ENCODE results near the gene RAB27A. TPM values are rescaled to one million over a fixed set of nuclear protein-coding genes. Genes with fewer than 3 reads are reported as not detected.

Gene RAB27A
- total RNA-seq, 1 experiment from 2014 or later: 4.7 TPM

DNA sequence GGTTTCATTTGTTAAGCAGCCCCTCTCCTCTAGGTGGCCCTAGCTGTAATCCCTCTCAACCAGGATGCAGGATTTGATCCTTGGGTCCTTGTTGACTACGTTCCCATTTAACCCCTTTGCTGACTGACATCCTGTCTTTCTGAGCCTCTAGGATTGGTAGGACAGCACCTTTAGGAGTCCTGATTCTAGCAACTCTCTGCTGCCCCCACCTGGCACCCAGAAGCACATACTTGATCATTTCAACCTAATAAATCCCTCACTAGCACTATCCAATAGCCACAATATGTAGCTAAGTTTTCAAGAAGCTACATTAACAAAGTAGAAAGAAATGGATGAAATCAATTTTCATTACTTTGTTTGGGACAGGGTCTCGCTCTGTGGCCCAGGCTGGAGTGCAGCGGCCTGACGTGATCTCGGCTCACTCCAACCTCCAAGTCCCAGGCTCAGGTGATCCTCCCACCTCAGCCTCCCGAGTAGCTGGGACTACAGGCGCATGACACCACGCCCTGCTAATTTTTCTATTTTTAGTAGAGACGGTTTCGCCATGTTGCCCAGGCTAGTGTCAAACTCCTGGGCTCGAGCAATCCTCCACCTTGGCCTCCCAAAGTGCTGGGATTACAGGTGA is 121.2 kb downstream of the RAB27A start:
- no peak overlapping the region for H3K27ac Mint-ChIP-seq
- ChIA-PET CTCF (interaction anchor here (0.5 to 1.9 kb wide), 37 partner anchors 9 to 1252 kb away, joined by 3 to 10 read pairs (median 4); partner anchors contain the start of genes CCPG1, PIERCE2, RSL24D1 and UNC13C), POLR2A (no interaction called here)
- ATAC-seq (peak; percentile 99), DNase-seq (ENCODE audit: low spot score) (peak; percentile 80)
- H3K27me3 Mint-ChIP-seq (ENCODE audit: low read depth): no peaks in the 10 kb centered on the region
- TF ChIP-seq ZNF423 (CRISPR knock-in tag; IDR thresholded peaks at IDR 0.05): peak; percentile 67
- TF ChIP-seq, protein P1, sequence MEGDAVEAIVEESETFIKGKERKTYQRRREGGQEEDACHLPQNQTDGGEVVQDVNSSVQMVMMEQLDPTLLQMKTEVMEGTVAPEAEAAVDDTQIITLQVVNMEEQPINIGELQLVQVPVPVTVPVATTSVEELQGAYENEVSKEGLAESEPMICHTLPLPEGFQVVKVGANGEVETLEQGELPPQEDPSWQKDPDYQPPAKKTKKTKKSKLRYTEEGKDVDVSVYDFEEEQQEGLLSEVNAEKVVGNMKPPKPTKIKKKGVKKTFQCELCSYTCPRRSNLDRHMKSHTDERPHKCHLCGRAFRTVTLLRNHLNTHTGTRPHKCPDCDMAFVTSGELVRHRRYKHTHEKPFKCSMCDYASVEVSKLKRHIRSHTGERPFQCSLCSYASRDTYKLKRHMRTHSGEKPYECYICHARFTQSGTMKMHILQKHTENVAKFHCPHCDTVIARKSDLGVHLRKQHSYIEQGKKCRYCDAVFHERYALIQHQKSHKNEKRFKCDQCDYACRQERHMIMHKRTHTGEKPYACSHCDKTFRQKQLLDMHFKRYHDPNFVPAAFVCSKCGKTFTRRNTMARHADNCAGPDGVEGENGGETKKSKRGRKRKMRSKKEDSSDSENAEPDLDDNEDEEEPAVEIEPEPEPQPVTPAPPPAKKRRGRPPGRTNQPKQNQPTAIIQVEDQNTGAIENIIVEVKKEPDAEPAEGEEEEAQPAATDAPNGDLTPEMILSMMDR (IDR thresholded peaks at IDR 0.05): peak; percentile 65
- peak; percentile 18; the same call in 1 of the 2 replicates for TF ChIP-seq FOXK1 (CRISPR knock-in tag; IDR thresholded peaks at IDR 0.05)
- TF ChIP-seq, protein P2, sequence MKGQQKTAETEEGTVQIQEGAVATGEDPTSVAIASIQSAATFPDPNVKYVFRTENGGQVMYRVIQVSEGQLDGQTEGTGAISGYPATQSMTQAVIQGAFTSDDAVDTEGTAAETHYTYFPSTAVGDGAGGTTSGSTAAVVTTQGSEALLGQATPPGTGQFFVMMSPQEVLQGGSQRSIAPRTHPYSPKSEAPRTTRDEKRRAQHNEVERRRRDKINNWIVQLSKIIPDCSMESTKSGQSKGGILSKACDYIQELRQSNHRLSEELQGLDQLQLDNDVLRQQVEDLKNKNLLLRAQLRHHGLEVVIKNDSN (CRISPR knock-in tag; IDR thresholded peaks at IDR 0.05): no peak
- TF ChIP-seq NFYB (CRISPR knock-in tag; conservative IDR thresholded peaks at IDR 0.05; ENCODE audit: low read depth): no peak
- no peak overlapping the region for H3K4me3 Mint-ChIP-seq
- no peaks in the 10 kb centered on the region for H3K9me3 Mint-ChIP-seq
- H3K36me3 Mint-ChIP-seq: no peaks in the 10 kb centered on the region
- H3K4me1 Mint-ChIP-seq: no peaks in the 10 kb centered on the region

DNA sequence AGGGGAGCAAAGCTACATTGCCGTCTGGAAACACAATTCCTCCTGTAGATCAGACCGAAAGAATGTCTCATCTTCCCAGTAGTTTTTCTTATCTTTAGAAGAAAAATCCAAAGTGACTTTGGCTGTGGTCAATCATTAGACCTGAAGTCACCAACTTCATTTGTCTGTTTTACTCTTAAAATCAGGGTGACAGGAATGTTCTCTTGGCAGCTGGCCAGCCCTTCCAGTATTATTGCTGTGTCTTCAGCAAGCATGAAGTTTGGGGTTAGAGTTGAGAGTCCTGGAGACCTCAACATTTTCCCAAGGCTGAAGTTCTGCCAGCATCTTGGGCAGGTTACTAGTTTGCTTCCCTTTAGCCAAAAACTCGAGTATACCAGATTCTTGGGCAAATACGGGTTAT is 125.3 kb downstream of the RAB27A start:
- Mint-ChIP-seq H3K4me3 (no peak overlapping the region), H3K27ac (no peak overlapping the region), H3K27me3 (ENCODE audit: low read depth) (no peaks in the 10 kb centered on the region), H3K4me1 (no peaks in the 10 kb centered on the region), H3K36me3 (no peaks in the 10 kb centered on the region), H3K9me3 (no peaks in the 10 kb centered on the region)
- TF ChIP-seq, protein P3, sequence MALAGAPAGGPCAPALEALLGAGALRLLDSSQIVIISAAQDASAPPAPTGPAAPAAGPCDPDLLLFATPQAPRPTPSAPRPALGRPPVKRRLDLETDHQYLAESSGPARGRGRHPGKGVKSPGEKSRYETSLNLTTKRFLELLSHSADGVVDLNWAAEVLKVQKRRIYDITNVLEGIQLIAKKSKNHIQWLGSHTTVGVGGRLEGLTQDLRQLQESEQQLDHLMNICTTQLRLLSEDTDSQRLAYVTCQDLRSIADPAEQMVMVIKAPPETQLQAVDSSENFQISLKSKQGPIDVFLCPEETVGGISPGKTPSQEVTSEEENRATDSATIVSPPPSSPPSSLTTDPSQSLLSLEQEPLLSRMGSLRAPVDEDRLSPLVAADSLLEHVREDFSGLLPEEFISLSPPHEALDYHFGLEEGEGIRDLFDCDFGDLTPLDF (CRISPR knock-in tag; IDR thresholded peaks at IDR 0.05): no peak
- no peak for TF ChIP-seq TEAD4 (CRISPR knock-in tag; IDR thresholded peaks at IDR 0.05)
- TF ChIP-seq, protein P4, sequence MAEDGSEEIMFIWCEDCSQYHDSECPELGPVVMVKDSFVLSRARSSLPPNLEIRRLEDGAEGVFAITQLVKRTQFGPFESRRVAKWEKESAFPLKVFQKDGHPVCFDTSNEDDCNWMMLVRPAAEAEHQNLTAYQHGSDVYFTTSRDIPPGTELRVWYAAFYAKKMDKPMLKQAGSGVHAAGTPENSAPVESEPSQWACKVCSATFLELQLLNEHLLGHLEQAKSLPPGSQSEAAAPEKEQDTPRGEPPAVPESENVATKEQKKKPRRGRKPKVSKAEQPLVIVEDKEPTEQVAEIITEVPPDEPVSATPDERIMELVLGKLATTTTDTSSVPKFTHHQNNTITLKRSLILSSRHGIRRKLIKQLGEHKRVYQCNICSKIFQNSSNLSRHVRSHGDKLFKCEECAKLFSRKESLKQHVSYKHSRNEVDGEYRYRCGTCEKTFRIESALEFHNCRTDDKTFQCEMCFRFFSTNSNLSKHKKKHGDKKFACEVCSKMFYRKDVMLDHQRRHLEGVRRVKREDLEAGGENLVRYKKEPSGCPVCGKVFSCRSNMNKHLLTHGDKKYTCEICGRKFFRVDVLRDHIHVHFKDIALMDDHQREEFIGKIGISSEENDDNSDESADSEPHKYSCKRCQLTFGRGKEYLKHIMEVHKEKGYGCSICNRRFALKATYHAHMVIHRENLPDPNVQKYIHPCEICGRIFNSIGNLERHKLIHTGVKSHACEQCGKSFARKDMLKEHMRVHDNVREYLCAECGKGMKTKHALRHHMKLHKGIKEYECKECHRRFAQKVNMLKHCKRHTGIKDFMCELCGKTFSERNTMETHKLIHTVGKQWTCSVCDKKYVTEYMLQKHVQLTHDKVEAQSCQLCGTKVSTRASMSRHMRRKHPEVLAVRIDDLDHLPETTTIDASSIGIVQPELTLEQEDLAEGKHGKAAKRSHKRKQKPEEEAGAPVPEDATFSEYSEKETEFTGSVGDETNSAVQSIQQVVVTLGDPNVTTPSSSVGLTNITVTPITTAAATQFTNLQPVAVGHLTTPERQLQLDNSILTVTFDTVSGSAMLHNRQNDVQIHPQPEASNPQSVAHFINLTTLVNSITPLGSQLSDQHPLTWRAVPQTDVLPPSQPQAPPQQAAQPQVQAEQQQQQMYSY (CRISPR knock-in tag; IDR thresholded peaks at IDR 0.05): no peak
- POLR2A ChIA-PET: no interaction called here
- CTCF ChIA-PET: interaction anchor here (1.3 to 1.4 kb wide), 2 partner anchors 271 to 890 kb away, joined by 3 to 4 read pairs; no protein-coding TSS in a partner anchor
- no peak for DNase-seq (ENCODE audit: low spot score)
- ATAC-seq: no peak

Other genes with a start within 250 kb of the RAB27A start
- 91.9 to 115 TPM (median 95.7 TPM) in 3 replicates for gene RSL24D1, start 92.9 kb downstream of the RAB27A start, total RNA-seq (2021)
- gene PIGBOS1, start 29.3 kb upstream of the RAB27A start, total RNA-seq (2021): 11.2 to 13.0 TPM (median 11.9 TPM) in 3 replicates
- gene PIGB, start 29.4 kb upstream of the RAB27A start, total RNA-seq (2021): 5.2 to 8.7 TPM (median 6.9 TPM) in 3 replicates
- 17.1 to 17.8 TPM (median 17.2 TPM) in 3 replicates for gene CCPG1, start 118.5 kb upstream of the RAB27A start, total RNA-seq (2021)
- gene PIERCE2, start 118.7 kb upstream of the RAB27A start, total RNA-seq (2021): 1.6 to 2.5 TPM (median 1.8 TPM) in 3 replicates
- 1.2 to 1.9 TPM (median 1.2 TPM) in 3 replicates for gene DNAAF4, start 218.4 kb upstream of the RAB27A start, total RNA-seq (2021)